Activated CD4-positive, alpha-beta T cell treated with anti-CD3 and anti-CD28 coated beads, Interleukin-2, amount 50 U/mL, for 24 hours (primary cell): ENCODE results near the gene CAMK2B.
"Not testable (repeated sequence)": the region's sequence is repeated elsewhere in the genome, so short reads cannot be mapped to it uniquely, and the experiment has no call there.

Source experiments
- DNase-seq, 2 donors: peaks; one replicate each; pipeline ENCODE4 v3.0.0-alpha.2; 2020; ENCODE audit warnings: low read depth in 1 of 2, low spot score in 1 of 2

Gene CAMK2B

DNA sequence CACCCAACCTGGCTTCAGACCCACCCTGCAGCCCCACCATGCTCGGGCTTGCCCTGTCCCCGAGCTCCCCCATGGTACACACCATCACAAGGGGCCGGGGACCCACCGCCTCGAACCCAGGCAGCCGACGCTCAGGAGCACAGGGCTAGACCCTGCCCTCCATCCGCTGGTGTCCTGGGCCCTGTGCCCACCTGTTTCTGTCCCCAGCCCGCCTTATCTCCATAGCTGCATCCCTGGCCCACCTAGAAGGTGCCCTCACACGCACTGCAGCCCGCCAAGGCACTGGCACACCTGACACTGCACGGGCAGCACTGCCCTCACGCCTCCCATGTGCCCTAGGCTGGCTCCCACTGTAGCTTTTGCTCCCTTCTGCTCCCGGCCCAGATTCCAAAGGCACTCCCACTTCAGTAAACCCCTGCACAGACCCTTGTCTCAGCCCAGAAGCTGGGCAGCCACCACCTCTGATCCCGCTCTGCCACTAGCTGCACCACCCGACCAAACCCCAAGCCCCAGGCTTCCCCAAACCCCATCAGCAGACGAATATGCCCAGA lies 107.5 kb downstream of the CAMK2B start:
- no peak for DNase-seq

DNA sequence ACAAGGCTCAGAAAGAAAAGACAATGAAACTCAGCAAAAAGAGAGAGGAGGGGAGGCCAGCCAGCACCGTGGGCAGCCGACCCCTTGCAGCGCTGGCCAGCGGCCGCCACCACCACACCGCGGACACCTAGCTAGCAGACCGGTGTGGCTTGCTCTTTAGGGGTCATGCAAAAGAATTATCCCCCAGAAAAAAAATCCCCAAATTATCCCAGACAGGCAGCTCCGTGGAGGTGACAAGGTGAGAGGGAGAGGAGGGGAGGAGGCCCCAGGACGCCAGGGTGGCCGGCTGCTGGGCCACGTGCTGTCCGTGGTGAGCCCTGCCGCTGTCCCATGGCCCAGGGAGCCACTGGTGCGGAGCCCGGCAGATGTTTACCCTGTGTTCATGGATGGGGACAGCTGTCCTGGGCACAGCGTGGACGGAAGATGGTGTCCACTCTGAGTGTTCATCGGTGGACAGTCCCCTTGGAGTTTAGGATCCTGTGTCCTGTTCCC lies 108.1 kb downstream of the CAMK2B start:
- DNase-seq = no peak

DNA sequence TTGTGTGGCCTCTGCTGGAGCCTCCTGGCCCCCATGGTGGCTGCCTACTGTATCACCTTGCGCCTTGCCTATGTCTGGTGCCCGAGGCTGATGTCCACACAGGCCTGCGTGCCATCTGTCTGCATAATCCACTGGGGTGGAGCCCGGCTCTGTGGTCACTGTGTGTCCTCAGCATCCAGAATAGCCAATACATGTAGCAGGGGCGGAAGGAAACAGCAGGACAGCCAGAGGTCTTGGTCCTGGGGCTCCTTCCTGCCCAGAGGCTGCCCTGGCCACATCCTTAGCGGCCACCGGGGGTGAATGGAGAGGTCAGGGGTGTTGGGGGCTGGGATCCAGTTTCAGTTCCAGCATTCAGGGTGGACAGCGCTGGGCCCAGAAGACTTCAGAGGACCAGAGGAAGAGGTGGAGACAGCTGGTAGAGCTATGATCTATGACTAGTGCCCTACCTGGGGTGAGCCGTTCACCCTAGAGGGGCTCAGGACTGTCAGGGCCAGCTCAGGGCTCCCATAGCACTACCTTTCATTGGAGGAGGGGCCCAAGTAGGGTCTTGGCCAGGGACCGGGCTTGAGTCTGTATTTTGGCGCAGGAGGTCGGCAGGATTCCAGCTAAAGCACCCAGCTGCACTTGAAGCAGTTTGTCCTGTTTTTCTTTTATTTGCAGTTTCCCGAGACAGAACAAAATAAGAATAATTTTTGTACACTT lies 108.7 kb downstream of the CAMK2B start:
- no peak for DNase-seq

DNA sequence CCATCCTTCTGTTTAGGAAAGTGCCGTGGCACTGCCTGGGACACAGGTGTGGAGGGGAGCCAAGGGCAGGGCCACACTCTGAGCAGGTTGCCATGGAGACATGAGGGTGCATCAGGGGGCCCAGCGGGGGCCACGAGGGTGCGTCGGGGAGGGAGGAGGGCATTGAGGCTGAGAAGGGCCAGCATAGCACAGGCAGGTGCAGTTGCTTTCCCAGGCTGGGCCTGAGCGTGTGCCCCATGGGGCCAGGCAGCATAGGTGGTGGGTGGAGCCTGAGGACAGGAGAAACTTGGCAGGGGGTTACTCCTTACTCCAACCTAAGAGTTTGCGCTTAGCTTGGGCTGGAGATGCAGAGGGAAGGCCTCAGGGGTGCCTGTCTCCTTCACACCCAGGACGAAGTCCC lies 109.4 kb downstream of the CAMK2B start:
- no peak for DNase-seq

DNA sequence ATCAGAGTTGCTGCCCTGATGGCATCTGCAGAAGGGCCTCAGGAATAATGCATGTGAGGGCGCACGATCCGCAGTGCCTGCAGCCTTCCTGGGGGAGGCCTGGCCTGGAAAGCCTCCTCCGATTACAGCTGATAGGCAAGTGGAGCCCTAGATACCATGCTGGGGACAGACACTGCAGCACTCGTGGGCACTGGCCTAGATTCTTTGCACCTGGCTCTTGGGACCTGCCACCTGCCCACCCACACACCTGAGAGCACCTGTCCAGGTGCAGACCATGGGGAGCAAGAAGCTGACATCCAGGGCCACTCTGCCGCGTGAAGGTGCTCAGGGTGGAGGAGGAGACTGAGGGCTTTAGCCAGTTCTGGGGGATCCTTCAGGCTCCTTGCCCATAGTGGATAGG lies 109.9 kb downstream of the CAMK2B start:
- no peak for DNase-seq

DNA sequence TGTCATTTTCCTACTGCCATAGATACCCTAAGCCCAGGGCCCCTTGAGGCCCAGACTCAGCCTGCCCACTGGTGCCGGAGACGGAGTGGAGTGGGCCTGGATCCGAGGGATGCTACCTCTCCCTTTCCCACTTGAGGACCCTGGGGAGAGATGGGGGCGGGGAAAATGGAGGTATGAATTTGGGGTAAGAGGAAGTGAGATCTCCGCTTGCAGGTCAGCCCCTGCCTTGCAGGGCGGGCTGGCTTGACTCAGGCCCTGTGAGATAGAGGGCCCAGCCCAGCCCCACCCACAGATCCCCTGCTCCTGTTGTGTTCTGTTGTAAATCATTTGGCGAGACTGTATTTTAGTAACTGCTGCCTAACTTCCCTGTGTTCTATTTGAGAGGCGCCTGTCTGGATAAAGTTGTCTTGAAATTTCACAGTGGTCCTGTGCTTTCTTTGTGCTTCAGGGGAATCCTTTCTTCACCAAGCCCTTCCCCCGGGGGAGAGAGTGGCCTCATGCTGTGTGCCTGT lies 111.5 kb downstream of the CAMK2B start:
- no peak for DNase-seq

DNA sequence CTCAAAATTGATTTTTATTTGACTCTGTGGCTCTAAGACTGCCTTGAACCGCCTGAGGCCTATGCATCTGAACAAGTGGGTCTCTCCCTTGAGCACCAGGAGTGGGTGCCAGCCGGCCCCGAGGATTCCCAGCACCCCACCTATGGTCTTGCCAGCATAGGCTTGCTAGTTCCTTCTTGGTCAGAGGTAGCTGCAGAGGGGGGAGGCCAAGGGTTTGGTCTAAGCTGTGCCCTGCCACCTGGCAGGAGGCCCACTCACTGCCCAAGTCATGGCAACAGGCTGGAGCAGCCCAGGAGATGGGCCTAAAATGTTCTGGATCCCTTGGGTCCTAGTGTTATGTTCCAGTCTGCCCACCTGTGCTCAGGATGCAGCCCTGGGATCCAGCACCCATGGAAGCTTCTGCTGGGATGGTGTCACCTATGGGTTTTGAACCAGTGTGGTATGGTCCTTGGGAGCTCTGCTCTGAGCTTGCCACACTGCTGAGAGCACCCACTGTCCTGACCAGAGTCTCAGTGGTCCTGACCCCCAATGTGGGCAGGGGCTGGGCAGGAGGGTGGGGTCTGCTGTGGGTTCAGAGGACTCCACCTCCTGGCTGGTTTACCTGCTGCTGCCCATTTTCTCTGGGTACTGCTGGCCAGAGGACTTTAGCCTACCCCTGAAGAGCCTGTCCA lies 112.1 kb downstream of the CAMK2B start:
- DNase-seq = no peak

DNA sequence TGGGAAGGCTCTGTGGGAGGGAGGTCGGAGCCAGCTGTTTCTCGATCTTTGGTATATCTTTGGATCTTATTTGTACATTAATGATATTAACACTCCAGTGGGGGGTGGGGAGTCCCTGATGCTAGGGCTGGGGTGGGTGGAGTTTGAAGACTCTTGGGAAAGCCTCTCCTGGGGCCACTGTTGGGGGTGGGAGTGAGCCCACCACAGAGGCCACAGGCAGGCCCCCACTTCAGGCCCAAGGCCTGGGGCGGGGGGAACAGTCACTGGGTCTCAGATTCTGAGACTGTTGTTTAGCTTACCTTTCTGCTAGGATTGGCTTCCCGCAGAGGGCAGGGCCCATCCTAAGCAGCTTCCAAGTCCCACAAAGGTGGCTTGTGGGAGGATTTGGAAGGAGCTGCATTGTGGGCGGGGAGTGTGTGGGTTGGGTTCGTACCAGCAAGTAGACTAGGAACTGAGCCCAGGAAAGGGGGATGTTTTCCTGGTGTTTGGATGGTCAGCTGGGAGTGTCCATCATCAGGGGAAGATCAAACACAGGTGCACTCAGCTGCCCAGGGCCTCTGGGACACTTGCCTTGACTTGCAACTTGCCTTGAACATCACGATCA lies 112.7 kb downstream of the CAMK2B start:
- no peak for DNase-seq

DNA sequence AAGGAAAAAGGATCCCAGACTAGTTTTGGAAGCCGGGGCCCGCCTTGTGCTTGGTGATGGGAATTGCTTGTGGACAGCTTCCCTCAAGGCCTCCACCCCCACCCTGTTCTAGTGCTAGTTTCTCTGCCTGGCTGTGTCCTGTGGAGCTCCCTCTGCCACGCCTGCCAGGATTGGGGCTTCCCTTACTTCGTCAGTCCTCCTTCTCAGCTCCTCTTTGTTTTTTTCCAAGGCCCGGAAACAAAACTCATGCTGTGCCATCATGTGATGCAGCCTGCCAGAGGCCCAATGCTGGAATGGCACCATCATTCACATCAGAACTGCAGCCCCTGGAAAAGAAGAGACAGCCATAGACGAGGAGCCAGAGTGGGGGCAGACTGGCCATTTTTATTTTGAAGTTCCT lies 113.4 kb downstream of the CAMK2B start:
- no peak for DNase-seq

DNA sequence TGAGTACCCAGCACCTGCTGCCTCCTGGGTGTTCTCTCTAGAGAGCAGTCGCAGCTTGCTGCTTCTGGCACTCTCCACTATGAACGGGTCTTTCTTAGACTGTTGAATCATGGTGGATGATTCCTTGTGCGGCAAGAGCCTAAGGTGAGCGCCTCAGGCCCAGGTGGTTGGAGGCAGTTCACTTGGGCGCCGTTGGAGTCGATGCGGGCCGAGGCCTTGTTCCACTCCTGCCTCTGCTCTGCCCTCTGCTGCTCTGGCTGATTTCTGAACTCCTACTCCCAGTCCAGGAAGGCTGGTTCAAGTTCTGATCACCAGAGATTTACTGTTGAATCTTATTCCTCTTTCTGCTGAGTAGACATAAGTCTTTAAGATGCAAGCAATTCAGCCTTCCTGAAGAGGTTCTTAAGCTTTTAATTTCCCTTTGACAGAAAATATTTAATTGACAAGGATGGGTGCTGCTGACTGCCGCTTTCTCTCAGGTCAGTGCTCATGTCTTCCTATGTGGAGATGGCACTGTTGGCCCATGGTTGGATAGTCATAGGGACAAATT lies 114.2 kb downstream of the CAMK2B start:
- DNase-seq = no peak

DNA sequence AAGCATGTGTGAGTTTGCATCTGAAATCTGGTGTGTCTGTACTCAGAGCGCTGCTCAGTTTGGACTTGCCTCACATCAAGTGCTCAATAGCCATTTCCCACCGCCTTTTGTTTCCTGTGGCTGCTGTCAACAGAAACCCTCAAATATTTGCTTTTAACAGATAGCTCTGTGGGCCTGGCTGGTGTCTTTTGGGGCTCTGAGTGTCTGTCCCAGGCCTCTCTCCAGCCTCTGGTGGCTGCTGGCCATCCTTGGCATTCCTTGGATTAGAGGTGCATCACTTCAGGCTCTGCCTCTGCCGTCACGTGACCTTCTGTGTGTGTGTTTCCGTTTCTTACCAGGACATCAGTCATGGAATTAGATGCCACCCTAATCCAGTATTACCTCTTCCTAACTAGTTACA lies 115.3 kb downstream of the CAMK2B start:
- DNase-seq = no peak

DNA sequence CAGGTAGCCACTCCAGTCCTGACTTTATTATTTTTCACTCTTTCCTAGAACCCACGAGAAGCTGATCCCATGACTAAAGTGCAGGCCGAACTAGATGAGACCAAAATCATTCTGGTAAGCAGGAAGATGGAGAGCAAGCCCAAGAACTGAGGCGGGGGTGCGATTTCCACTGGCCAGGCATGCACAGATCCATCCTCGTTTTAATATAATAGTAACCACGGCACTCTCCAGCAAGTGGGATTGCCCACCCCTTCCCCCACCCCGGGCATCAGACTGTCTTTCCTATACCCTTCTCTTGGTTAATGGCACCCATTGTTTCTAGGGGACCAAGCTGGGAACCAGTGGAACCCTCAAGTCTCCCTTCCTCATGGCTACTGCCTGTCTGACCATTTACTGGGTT lies 117.3 kb downstream of the CAMK2B start:
- no peak for DNase-seq

DNA sequence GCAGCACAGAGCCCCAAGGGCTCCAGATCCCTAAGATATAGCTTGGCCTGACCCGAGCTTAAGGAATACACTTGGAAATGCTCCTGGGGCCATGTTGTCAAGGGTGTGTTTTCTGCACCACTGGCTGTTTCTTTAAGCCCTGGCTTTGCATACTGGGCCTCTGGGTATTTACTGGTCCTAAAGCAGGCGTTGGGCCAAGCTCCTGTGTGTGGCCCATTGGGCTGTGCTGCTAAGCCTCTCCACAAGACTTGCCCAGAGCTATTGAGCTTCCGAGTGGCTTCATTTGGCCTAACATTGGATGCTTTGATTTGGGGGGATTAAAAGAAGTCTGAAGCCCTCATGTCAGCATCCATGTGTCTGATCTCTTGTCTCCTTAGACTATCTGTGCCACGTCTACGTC lies 119.4 kb downstream of the CAMK2B start:
- DNase-seq = no peak

DNA sequence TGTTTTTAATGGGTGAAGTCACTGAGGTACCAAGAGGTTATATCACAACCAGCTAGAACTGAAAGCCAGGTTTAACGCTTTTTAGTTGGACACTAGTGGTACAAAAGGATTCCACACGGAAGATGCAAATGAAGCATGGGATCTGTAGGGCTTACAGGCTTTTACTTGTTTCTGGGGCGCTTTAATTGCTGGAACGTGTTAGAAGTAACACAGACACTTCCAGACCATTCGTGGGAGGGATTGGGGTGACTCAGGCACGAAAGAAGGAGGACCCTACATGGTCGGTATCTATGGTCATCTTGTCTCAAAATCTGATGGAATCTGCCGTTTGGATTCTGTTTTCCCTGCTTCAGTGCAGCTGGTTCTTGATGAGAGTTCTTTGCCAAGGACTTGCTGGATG lies 123.6 kb downstream of the CAMK2B start:
- DNase-seq = no peak

DNA sequence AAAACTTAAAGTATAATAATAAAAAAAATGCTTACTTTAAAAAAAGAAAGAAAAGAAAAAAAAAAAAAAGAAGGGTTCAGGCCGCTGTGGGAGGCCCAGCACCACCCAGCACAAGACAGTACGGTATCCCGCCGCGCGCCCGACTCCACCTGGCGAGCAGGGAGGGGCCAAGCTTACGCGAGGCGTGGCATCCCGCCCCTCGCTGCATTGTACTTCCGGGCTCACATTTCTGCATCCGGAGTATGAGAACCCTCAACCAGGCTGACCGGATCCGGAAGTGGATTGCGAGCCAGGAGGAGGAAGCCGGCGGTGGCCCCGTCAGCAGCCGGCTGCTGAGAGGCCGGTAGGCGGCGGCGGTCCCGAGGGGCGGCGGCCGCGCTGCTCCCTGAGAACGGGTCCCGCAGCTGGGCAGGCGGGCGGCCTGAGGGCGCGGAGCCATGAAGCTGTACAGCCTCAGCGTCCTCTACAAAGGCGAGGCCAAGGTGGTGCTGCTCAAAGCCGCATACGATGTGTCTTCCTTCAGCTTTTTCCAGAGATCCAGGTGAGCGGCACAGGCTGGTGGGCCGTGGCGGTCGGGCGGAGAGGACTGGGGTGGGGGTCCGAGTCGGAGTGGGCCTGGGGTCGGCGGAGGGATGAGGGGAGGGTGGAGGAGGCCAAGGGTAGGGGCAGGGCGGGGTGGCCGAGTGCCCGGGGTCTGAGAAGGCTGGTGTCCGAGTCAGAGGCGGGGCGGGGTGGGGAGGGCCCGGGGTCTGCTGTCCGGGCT lies 124.5 kb downstream of the CAMK2B start, which contains the start of gene YKT6:
Gene YKT6, plus strand, starts transcription at position 280 of the 763 bp plus-strand sequence. Its CDS starts 158 bp downstream, at position 438.
- peak; percentile 90 to 95 for DNase-seq

DNA sequence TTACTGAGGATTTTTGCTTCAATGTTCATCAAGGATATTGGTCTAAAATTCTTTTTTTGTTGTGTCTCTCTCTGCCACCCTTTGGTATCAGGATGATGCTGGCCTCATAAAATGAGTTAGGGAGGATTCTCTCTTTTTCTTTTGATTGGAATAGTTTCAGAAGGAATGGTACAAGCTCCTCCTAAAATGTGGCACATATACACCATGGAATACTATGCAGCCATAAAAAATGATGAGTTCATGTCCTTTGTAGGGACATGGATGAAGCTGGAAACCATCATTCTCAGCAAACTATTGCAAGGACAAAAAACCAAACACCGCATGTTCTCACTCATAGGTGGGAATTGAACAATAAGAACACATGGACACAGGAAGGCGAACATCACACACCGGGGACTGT lies 125.2 kb downstream of the CAMK2B start:
- DNase-seq = not testable (repeated sequence)

DNA sequence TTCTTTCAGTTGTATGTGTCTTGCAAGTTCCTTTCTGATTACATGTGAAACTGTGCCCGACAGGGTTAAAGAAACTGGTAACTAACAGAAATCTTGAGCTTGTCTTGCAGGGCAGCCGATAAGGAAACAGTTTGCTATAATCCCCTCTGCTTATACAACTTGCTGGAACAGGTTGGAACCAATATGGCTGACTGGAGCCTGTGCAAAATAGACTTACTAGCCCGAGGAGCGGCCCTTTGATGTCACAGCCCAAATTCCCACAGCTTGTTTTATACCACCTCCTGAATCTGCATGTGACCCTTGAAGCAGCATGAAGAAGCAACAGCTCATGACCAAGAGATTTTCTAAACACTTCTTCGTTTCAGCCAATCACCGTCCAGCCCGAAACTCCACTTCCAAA lies 127.9 kb downstream of the CAMK2B start:
- DNase-seq = no peak

DNA sequence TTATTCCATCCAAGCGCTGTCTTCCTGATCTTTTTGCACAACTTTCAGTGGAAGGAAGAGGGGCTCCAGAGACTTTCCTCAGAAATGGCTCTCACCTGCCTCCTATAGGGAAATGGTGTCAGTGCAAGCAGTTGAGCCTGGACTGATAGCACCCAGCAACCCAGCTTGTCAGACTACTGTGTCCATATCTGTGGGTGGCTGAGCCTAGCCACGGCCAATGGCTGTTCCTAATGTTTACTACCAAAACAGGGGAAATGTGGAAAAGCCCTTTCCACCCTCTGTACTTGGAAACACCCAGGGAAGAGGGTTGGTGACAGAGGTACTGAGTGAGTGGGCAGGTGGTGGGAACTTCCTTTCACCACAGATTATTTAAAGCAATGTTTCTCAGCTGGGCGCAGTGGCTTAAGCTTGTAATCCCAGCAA lies 128.9 kb downstream of the CAMK2B start:
- DNase-seq = peak in 1 of 2 donors; percentile 16

DNA sequence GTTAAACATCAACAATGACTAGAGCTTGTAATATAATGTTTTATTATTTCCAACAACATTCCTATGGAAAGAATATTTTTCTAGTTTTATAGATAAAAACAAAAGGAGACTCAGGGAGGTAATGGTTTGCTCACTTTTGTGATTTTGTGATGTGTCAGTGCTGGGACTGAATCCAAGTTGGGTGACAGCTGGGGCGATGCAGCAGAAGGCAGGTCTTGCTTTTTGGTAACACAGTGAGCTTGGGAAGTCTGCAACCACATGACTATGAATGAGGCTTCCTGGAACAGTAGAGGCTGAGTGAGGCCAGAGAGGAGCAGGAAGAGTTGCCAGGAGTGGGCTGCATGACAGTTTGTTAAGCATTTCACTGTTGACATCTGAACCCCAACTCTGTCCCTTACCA lies 129.5 kb downstream of the CAMK2B start:
- no peak for DNase-seq

DNA sequence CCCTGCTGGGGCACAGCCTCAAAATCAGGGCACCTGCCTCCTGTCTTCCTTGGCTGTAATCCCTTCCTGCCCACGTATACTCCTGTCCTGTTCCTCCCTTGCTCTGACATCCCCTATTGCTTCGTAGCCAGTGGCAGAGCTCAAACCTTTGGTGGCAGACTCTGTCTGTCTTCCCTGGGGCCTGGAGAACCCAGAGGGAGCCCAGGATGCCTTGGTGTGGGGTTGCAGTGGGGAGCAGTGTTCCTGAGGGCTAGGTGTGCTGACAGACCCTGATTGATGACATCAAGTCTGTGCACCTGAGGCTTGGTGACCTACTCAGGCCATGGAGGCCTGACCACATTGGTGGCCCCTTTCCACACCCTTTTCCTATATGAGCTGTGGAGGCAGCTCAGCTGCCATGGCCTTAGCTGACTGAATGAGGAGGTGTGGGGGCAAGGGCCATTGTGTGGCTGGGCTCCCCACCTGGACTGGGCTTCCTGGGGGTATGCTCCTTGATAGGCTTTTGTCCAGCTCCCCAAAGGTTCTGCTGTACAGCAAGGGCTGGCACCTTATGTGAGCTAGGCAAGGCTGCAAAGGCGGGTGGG lies 130.7 kb downstream of the CAMK2B start:
- no peak for DNase-seq
